ENCODE results near the gene RBM34. TPM values are rescaled to one million over a fixed set of nuclear protein-coding genes. Genes with fewer than 3 reads are reported as not detected.

The RBM34 gene
- total and polyA plus RNA-seq, 10 of the 15 experiments (the other 5 are each of a cell fraction or from before 2014, with no cell fraction given): 46.4 to 132 (median 109) TPM

DNA sequence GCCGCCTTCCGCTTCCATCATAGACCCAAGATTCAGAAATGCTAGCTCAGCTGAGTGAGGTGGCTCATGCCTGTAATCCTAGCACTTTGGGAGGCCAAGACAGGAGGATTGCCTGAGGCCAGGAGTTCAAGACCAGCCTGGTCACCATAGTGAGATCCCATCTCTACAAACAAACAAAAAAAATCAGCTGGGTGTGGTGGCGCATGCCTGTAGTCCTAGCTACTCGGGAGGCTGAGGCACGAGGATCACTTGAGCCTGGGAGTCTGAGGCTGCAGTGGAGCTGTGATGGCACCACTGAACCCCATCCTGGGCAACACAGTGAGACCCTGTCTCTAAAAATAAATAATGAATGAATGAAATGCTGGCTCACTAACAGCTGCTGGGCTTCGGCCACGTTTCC is 72.1 kb downstream of the RBM34 start:
- Histone ChIP-seq H3K27ac (ENCODE audit: control insufficient read depth, insufficient read depth) (no peak overlapping the region), H3K9ac (ENCODE audit: control insufficient read depth, insufficient read depth, low read length) (no peak overlapping the region), H3K27me3 (replicated peaks in 1 of 2; ENCODE audit: control insufficient read depth in 2 of 2, insufficient read depth in 2 of 2, low read length in 1 of 2) (no peaks in the 10 kb centered on the region), H2AFZ (ENCODE audit: control insufficient read depth, low read depth, low read length) (no peak overlapping the region), H4K20me1 (ENCODE audit: control insufficient read depth, insufficient read depth) (no peaks in the 10 kb centered on the region), H3K4me2 (ENCODE audit: control insufficient read depth, insufficient read depth) (no peak overlapping the region), H3K79me2 (ENCODE audit: control insufficient read depth, insufficient read depth, low read length) (no peaks in the 10 kb centered on the region), H3K36me3 (ENCODE audit: control insufficient read depth in 2 of 2, insufficient read depth in 2 of 2, low read length in 1 of 2) (no peaks in the 10 kb centered on the region), H3K9me3 (replicated peaks; ENCODE audit: control insufficient read depth, insufficient read depth, low read length) (no peaks in the 10 kb centered on the region), H3K4me1 (ENCODE audit: control insufficient read depth, insufficient read depth, low read length) (no peaks in the 10 kb centered on the region; the same call in 1 of the 2 replicates), H3K4me3 (no peak overlapping the region)
- ChIA-PET RAD21 (ENCODE audit: unreplicated experiment) (interaction anchor here (1.1 kb wide), 1 partner anchor 589 kb away, joined by 3 read pairs; no protein-coding TSS in a partner anchor), CTCF (interaction anchor here (0.6 to 1.2 kb wide), 5 partner anchors 16 to 602 kb away, joined by 3 read pairs; no protein-coding TSS in a partner anchor), SMC1A (ENCODE audit: uncharacterized antibody, unreplicated experiment) (interaction anchor here (0.9 to 1.8 kb wide), 3 partner anchors 475 to 594 kb away, joined by 3 to 8 read pairs (median 3); no protein-coding TSS in a partner anchor), POLR2A (interaction anchor here (0.8 kb wide), 1 partner anchor 40 kb away, joined by 3 read pairs; no protein-coding TSS in a partner anchor)
- in situ Hi-C loops (cut with MboI): loop anchor here (10.0 to 25.0 kb wide), 2 partner anchors 354 to 977 kb away; no protein-coding TSS in a partner anchor
- DNase-seq (ENCODE audit: low read depth, low spot score) (no peak), ATAC-seq (no peak), FAIRE-seq (no peak)
- intact Hi-C loops (cut with micrococcal nuclease; ENCODE audit: unreplicated experiment): no loop called here
- 82% methylated on average over 7 of the region's 7 CpGs for WGBS (ENCODE audit: insufficient coverage, insufficient replicate concordance, low lambda C conversion rate, missing lambda C conversion rate)
- no TSS peak for BruUV-seq (replicated peaks)
- TF ChIP-seq CHD1 (IDR thresholded peaks at IDR 0.05; ENCODE audit: low read depth, low read length) (no peak), ATF7 (IDR thresholded peaks at IDR 0.05; ENCODE audit: low read depth) (no peak), SPI1 (IDR thresholded peaks at IDR 0.05; ENCODE audit: borderline replicate concordance, insufficient read depth, low read depth, low read length) (no peak), SMARCA5 (IDR thresholded peaks at IDR 0.05) (no peak), HDAC6 (IDR thresholded peaks at IDR 0.05; ENCODE audit: unreplicated experiment) (no peak), NR2F1 (conservative IDR thresholded peaks at IDR 0.05) (no peak), KDM1A (IDR thresholded peaks at IDR 0.05; ENCODE audit: borderline replicate concordance) (no peak), IRF4 (IDR thresholded peaks at IDR 0.05; ENCODE audit: low read depth, low read length) (no peak), MTA2 (IDR thresholded peaks at IDR 0.05; ENCODE audit: low read depth) (no peak), POU2F2 (IDR thresholded peaks at IDR 0.05; ENCODE audit: borderline replicate concordance, low read depth, low read length) (no peak), CHD2 (IDR thresholded peaks at IDR 0.05; ENCODE audit: borderline replicate concordance, low read depth, low read length) (no peak), SREBF1 (IDR thresholded peaks at IDR 0.05; ENCODE audit: low read length) (no peak), BACH1 (IDR thresholded peaks at IDR 0.05; ENCODE audit: borderline replicate concordance) (no peak), EED (IDR thresholded peaks at IDR 0.05; ENCODE audit: low read depth) (no peak), POLR2AphosphoS5 (IDR thresholded peaks at IDR 0.05; ENCODE audit: low read length) (no peak)
- TF ChIP-seq, protein P1, sequence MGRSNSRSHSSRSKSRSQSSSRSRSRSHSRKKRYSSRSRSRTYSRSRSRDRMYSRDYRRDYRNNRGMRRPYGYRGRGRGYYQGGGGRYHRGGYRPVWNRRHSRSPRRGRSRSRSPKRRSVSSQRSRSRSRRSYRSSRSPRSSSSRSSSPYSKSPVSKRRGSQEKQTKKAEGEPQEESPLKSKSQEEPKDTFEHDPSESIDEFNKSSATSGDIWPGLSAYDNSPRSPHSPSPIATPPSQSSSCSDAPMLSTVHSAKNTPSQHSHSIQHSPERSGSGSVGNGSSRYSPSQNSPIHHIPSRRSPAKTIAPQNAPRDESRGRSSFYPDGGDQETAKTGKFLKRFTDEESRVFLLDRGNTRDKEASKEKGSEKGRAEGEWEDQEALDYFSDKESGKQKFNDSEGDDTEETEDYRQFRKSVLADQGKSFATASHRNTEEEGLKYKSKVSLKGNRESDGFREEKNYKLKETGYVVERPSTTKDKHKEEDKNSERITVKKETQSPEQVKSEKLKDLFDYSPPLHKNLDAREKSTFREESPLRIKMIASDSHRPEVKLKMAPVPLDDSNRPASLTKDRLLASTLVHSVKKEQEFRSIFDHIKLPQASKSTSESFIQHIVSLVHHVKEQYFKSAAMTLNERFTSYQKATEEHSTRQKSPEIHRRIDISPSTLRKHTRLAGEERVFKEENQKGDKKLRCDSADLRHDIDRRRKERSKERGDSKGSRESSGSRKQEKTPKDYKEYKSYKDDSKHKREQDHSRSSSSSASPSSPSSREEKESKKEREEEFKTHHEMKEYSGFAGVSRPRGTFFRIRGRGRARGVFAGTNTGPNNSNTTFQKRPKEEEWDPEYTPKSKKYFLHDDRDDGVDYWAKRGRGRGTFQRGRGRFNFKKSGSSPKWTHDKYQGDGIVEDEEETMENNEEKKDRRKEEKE (IDR thresholded peaks at IDR 0.05): no peak
- TF ChIP-seq, protein P2, sequence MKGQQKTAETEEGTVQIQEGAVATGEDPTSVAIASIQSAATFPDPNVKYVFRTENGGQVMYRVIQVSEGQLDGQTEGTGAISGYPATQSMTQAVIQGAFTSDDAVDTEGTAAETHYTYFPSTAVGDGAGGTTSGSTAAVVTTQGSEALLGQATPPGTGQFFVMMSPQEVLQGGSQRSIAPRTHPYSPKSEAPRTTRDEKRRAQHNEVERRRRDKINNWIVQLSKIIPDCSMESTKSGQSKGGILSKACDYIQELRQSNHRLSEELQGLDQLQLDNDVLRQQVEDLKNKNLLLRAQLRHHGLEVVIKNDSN (IDR thresholded peaks at IDR 0.05; ENCODE audit: borderline replicate concordance, extremely low read length, insufficient read depth, low read depth, low read length): no peak
- TF ChIP-seq, protein P3, sequence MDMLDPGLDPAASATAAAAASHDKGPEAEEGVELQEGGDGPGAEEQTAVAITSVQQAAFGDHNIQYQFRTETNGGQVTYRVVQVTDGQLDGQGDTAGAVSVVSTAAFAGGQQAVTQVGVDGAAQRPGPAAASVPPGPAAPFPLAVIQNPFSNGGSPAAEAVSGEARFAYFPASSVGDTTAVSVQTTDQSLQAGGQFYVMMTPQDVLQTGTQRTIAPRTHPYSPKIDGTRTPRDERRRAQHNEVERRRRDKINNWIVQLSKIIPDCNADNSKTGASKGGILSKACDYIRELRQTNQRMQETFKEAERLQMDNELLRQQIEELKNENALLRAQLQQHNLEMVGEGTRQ (IDR thresholded peaks at IDR 0.05; ENCODE audit: borderline replicate concordance, low read depth, low read length): no peak

Measured in GM12878 (cell line).